ENCODE measurements around the gene GRHL1. TPM values are rescaled to one million over a fixed set of nuclear protein-coding genes. Genes with fewer than 3 reads are reported as not detected.
A peak's percentile ranks its signal among the peaks of the same experiment; 100 is the strongest.

GRHL1 gene
- total RNA-seq, 4 donors from 2014 or later: 0.24 to 2.8 (median 1.4) TPM

DNA sequence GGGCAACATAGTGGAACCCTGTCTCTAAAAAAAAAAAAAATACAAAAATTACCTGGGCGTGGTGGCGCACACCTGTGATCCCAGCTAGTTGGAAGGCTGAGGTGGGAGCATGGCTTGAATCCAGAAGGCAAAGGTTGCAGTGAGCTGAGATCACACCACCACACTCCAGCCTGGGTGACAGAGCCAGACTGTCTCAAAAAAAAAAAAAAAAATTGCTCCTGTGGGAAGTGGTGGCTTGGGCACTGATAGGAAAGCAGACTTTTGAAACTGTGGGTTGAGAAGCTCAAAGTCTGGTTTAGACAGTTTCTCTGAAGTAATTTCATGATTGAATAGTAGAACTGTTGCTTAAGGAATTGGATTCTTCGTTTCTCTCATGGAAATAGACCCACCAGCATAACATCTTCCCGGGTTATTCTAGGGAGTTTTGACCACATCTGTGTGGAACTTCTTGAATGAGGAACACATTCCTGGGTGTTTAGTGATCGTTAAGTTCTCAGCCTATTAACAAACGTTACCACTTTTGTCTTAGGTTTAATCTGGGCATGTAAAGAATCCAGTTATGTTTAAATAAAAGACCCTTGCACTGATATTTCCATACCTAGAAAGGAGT lies 33.5 kb downstream of the GRHL1 start:
- intact Hi-C loops (cut with DNase I; ENCODE audit: low total_unique reads): loop anchor here (5.0 kb wide), 1 partner anchor 62 kb away; no protein-coding TSS in a partner anchor
- no peaks in the 10 kb centered on the region for H3K36me3 ChIP-seq
- DNase-seq: no peak
- no peak for TF ChIP-seq POLR2A (IDR thresholded peaks at IDR 0.05)
- TF ChIP-seq, protein P1, sequence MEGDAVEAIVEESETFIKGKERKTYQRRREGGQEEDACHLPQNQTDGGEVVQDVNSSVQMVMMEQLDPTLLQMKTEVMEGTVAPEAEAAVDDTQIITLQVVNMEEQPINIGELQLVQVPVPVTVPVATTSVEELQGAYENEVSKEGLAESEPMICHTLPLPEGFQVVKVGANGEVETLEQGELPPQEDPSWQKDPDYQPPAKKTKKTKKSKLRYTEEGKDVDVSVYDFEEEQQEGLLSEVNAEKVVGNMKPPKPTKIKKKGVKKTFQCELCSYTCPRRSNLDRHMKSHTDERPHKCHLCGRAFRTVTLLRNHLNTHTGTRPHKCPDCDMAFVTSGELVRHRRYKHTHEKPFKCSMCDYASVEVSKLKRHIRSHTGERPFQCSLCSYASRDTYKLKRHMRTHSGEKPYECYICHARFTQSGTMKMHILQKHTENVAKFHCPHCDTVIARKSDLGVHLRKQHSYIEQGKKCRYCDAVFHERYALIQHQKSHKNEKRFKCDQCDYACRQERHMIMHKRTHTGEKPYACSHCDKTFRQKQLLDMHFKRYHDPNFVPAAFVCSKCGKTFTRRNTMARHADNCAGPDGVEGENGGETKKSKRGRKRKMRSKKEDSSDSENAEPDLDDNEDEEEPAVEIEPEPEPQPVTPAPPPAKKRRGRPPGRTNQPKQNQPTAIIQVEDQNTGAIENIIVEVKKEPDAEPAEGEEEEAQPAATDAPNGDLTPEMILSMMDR (IDR thresholded peaks at IDR 0.05): no peak
- peak overlapping the region; percentile 48 to 49 for H3K27ac ChIP-seq
- no peak overlapping the region for H3K4me3 ChIP-seq
- no peaks in the 10 kb centered on the region for H3K27me3 ChIP-seq
- H3K4me1 ChIP-seq: no peaks in the 10 kb centered on the region
- no peaks in the 10 kb centered on the region for H3K9me3 ChIP-seq

GRCh38 chr2:9985531-9986328 lies 34.2 kb downstream of the GRHL1 start:
- DNase-seq: no peak
- Histone ChIP-seq H3K4me3 (no peak overlapping the region), H3K36me3 (no peaks in the 10 kb centered on the region), H3K27me3 (no peaks in the 10 kb centered on the region), H3K4me1 (no peaks in the 10 kb centered on the region), H3K9me3 (no peaks in the 10 kb centered on the region), H3K27ac (peak overlapping the region; percentile 46 to 48)
- TF ChIP-seq, protein P1 (IDR thresholded peaks at IDR 0.05): no peak
- no peak for TF ChIP-seq POLR2A (IDR thresholded peaks at IDR 0.05)
- intact Hi-C loops (cut with DNase I; ENCODE audit: low total_unique reads): no loop called here

- Histone ChIP-seq H3K4me1 (no peaks in the 10 kb centered on the region), H3K27ac (no peak overlapping the region)
- intact Hi-C loops (cut with DNase I; ENCODE audit: low total_unique reads): no loop called here
These were observed 36.8 kb downstream of the GRHL1 start for GRCh38 chr2:9988320-9988719.

GRCh38 chr2:9990736-9991135 lies 39.2 kb downstream of the GRHL1 start:
- Histone ChIP-seq H3K4me3 (no peak overlapping the region), H3K36me3 (no peaks in the 10 kb centered on the region), H3K27ac (peak overlapping the region in 1 of 2 donors; percentile 23), H3K27me3 (no peaks in the 10 kb centered on the region), H3K4me1 (no peaks in the 10 kb centered on the region), H3K9me3 (no peaks in the 10 kb centered on the region)
- DNase-seq: no peak
- TF ChIP-seq POLR2A (IDR thresholded peaks at IDR 0.05): no peak
- TF ChIP-seq, protein P1 (IDR thresholded peaks at IDR 0.05): no peak
- intact Hi-C loops (cut with DNase I; ENCODE audit: low total_unique reads): no loop called here

More at GRCh38 chr2:9988320-9988719, 36.8 kb downstream of the GRHL1 start:
- H3K36me3 ChIP-seq: no peaks in the 10 kb centered on the region
- no peak overlapping the region for H3K4me3 ChIP-seq
- H3K9me3 ChIP-seq: no peaks in the 10 kb centered on the region
- no peak for DNase-seq
- H3K27me3 ChIP-seq: no peaks in the 10 kb centered on the region
- no peak for TF ChIP-seq POLR2A (IDR thresholded peaks at IDR 0.05)
- TF ChIP-seq, protein P1 (IDR thresholded peaks at IDR 0.05): no peak

DNA sequence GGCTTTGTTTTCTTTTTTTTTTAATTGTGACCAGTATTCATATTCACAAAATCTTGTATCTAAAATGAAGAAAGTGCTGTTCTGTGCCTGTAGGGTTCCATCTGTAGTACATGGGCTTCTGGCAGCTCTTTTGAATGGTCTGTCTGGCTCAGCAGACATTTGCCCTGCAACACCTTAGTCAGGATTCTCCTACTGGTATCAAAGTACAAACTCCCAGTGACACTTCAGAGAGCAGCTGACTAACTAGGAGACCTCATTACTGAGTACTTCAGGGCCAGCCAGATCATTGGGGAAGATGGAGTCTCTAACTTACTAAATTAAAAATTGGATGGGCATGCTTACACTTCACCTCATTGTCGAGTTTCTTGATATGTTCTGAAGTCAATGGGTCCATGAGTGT lies 39.7 kb downstream of the GRHL1 start:
- Histone ChIP-seq H3K27ac (no peak overlapping the region), H3K9me3 (no peaks in the 10 kb centered on the region), H3K27me3 (no peaks in the 10 kb centered on the region), H3K36me3 (no peaks in the 10 kb centered on the region), H3K4me1 (no peaks in the 10 kb centered on the region), H3K4me3 (no peak overlapping the region)
- no peak for DNase-seq
- TF ChIP-seq, protein P1 (IDR thresholded peaks at IDR 0.05): no peak
- no peak for TF ChIP-seq POLR2A (IDR thresholded peaks at IDR 0.05)
- intact Hi-C loops (cut with DNase I; ENCODE audit: low total_unique reads): no loop called here
